ENCODE measurements around the gene TNFAIP3. TPM values are rescaled to one million over a fixed set of nuclear protein-coding genes. Genes with fewer than 3 reads are reported as not detected.

TNFAIP3 gene
- total RNA-seq, 1 donor from 2014 or later = 4.8 TPM

DNA sequence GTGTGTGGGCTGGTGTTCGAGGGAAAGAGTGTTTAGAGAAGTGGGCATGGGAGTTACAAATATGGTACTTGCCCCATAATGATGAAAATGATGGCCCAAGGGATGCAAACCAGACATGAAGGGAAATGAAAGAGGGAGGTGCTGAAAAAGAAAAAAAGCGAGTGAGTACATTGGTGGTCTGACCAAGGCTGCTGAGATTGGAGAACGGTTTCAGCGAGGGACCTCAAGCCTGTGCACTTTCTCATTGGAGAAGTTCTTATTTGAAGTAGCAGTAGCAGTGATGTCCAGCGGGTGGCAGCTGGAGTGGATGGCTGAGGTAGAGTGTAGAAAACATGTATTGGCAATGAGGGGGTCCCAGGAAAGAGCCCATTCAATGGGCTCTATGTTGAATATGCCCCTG lies 54.8 kb downstream of the TNFAIP3 start:
- no peak for DNase-seq (ENCODE audit: low read depth, low spot score)

DNA sequence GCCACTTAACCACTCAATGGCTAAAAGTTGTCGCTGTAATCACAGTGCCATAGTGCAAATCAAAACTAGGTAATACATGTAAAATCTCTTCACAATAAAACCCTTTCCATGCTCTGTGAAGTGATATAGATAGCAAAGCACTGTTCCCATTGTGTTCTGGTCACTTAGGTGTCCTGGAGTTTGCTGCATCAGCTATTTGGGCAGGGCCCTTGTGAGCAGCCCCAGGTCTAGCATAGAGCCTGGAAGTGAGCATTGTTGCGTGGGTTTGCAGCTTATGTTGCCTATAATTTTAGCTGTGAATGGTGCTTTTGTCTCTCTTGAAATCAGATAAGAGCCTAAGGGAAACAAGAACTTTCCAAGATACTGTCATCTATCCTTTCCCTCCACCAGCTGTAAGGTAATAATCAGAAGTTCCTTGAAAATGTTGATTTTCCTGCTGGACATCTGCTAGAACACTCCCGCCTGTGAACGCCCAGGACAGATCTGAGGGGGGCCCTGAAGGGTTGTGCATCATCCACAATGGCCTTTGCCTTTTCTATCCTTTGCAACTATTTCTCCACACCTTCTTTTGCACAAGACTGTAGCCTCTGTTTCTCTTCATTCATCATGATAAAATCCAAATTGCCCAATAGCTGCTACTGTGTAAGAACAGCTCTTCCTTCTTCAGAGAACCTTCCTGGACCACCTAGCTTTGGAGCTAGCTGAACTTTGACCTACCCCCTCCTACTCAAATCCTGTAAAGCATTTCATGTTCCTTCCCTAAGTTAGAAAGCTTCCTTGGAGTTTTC lies 57.0 kb downstream of the TNFAIP3 start:
- no peak for DNase-seq (ENCODE audit: low read depth, low spot score)

DNA sequence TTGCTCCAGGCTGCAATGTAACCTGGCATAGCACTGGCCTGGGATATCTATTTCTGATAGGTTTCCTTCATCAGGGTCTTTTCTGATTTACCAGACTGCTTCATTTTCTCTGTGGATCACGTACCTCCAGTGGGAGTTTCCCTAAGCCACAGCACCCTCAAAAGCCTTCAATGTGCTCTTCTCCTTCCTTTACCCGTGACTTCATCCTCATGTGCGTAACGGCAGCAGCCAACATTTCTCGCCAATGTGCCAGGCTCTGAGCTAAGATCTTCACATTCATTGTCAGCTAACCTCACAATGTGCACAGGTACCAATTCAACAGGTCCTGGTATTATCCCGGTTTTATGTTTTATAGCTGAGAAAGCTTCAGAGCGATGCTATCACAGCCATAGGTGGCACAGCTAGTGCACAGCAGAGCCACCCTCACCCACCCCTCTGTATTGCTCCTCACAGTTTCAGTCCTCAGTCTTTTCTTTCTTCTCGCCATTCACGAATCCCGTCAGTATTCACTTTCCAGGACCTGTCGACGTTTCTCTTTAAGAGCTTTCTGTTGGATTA lies 58.2 kb downstream of the TNFAIP3 start:
- DNase-seq (ENCODE audit: low read depth, low spot score) = no peak

DNA sequence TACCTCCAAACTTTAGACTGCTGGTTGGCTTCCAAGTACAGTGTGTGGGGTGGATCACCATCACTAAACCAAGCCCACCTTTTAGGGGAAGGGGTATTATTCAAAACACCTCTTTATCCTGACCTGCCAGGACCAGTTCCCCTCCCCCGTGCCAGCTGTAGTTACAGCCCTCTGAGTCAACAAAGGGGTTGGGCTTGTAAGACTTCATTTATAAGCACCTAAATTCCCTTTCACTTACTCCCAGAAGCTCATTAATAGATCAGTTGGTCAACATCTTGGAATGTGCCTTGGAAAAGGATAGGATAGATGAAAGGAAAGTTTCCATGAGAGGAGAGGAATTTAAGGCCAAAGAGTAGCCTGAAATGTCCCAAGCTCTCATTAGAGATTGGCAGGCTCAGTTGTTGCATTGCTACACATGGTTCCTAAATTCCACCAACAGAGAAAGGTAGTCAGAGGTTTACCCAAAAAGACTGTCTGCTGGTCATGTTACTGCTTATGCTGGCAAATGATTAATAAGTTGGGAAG lies 59.2 kb downstream of the TNFAIP3 start:
- DNase-seq (ENCODE audit: low read depth, low spot score) = no peak

DNA sequence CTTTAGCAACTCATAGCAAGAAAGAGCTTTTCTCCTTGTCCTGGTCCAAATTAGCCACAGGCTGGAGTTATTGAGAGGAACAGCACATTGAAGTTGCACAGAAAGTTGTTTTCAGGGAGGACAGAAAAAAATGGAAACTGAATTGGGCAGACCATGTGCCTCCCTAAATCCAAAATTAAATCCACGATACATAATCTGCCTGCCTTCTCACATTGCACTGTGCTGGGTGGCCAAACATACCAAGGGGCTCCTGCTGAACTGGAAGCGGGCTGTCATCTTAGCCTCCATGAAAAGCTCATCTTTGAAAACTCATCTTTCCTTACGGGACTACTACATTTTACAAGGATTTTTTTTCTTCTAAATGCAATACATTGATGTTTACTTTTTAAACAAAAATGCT lies 59.9 kb downstream of the TNFAIP3 start:
- DNase-seq (ENCODE audit: low read depth, low spot score) = no peak

DNA sequence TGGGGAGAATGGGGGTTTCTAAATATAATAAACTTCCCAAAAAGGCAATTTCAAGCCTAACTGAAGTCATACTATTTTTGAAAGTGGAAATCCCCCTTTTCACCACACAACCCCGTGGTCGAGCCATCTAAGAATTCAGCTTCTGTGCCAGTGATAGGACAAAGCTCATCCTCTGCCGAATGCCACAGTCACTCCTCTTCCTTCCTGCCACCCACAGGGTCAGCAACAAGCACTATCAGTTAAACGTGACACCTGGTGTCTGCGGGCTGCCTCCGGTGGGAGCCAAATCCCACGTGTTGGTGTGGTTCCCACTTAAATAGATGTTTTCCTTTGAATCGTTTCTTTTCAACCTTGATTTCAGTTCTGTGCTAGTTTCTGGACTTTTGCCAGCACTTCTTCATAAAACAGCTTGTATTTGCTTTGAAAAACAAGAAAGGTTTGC lies 60.7 kb downstream of the TNFAIP3 start:
- DNase-seq (ENCODE audit: low read depth, low spot score) = no peak

DNA sequence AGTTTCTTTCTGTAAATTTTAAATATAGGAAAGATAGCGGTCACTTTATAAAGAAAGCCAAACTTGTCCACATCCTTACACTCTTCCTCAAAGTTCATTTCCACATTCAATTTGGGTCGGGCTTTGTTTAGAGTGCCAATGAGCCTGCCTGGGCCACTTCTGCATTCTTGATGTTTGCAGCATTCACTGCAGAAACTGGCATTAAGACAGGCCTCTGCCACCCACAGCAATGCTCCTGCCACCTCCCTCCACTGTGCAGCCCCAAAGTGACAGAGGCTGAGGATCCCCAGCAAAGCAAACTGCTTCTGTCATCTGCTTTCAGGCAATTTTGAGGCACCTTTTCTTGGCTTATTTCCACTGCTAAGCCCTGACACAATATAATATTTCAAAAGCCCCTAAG lies 61.2 kb downstream of the TNFAIP3 start:
- DNase-seq (ENCODE audit: low read depth, low spot score) = no peak

DNA sequence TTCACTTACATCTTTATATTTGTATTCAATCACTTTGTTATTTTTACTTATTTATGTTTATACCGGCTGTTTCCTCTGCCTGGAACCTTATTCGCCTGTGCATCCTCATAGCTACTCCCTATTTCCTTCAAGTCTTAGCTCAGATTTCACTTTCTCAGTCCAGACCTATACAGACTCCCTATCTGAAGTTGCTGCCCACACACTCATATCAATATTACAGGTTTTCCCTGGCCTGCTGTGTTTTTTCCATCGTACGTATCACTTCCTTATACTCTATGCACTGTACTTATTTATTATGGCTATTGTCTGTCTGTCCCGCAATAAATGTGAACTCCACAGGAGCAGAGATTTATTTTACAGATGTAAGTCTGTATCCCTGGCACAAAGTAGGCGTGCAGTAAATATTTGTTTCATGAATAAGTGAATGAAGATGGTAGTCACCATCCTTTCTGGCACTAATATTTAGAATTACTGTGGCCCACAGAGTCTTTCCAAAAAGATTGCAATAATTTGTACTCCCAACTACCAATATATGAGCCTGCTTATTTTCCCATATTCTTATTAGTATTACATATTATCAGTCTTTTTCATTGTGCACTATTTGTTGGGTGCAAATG lies 64.9 kb downstream of the TNFAIP3 start:
- no peak for DNase-seq (ENCODE audit: low read depth, low spot score)

Other genes with a start within 250 kb of the TNFAIP3 start
- gene PERP, start 240.2 kb downstream of the TNFAIP3 start, total RNA-seq = 19.0 and 23.7 TPM in 2 replicates

Measured in pulmonary artery endothelial cell (primary cell).